Measurements from ENCODE around the gene ERMARD.
A peak's percentile ranks its signal among the peaks of the same experiment; 100 is the strongest.

DNA sequence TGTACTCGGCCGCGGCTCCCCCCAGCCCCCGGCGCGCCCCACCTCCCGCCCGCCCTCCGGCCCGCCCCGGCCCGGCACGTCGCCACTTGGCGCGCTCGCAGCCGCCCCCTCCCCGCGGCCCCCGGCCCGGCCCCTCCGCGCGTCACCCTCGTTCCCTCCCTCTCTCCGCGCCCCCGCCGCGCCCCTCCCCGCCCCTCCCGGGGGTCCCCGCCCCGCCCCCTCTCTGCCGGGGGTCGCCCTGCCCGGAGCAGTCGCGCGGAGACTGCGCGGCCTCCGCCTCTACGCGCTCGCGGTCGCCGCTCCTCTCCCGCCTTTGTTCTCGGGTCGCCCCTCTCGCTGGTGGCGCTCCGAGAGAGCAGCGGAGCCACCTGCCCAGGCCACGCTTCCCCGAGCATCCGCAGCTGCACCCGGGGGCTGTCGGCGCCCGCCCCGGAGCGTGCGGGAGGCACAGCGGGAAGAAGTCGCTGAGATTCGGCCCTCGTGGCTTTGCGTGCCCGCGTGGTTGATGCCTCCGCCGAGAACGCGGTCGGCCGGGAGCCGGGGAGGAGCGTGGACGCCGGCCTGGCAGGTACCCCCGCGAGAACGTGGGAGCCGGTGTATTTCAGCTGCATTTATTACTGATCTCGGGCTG is 26.8 kb upstream of the ERMARD start, which contains the start of gene PHF10:
- TF ChIP-seq FOXP2 (optimal IDR thresholded peaks at IDR 0.05; ENCODE audit: borderline replicate concordance, extremely low read depth, extremely low read length, insufficient read depth) (peak; percentile 79), REST (IDR thresholded peaks at IDR 0.05; ENCODE audit: insufficient read depth in 1 of 2, low read depth in 2 of 2, low read length in 2 of 2) (no peak), POLR2AphosphoS5 (IDR thresholded peaks at IDR 0.05; ENCODE audit: low read depth, low read length) (no peak; the same call in 1 of the 2 replicates), SIN3A (IDR thresholded peaks at IDR 0.05; ENCODE audit: borderline replicate concordance, insufficient read depth, low read length) (no peak)

All from PFSK-1 (cell line).